Measurements from ENCODE around the gene MEF2A.

Gene MEF2A

GRCh38 chr15:99729920-99730319 is 164.1 kb downstream of the MEF2A start:
- TF ChIP-seq CTCF (conservative IDR thresholded peaks at IDR 0.05), result peak; percentile 65
- no peak overlapping the region for H3K27ac ChIP-seq

- no peak overlapping the region for H3K27ac ChIP-seq
Observed at GRCh38 chr15:99731336-99732123, 165.7 kb downstream of the MEF2A start.

GRCh38 chr15:99732124-99732750 is 166.5 kb downstream of the MEF2A start:
- peak overlapping the region; percentile 79; the same call in 1 of the 2 replicates for H3K27ac ChIP-seq
- no peak for TF ChIP-seq CTCF (conservative IDR thresholded peaks at IDR 0.05)

More at GRCh38 chr15:99731336-99732123, 165.7 kb downstream of the MEF2A start:
- TF ChIP-seq CTCF (conservative IDR thresholded peaks at IDR 0.05), result no peak

GRCh38 chr15:99732751-99733267 is 167.0 kb downstream of the MEF2A start:
- H3K27ac ChIP-seq, result peak overlapping the region; percentile 79; the same call in 1 of the 2 replicates

GRCh38 chr15:99733268-99734039 is 167.7 kb downstream of the MEF2A start, which contains the start of gene LYSMD4:
Gene LYSMD4, minus strand, starts transcription at chr15:99733437. Its CDS starts 1,438 bp downstream, at chr15:99731999.
- peak within 1 kb of the TSS; percentile 79 for H3K27ac ChIP-seq
- TF ChIP-seq CTCF (conservative IDR thresholded peaks at IDR 0.05), result no peak

More at GRCh38 chr15:99732751-99733267, 167.0 kb downstream of the MEF2A start:
- TF ChIP-seq CTCF (conservative IDR thresholded peaks at IDR 0.05), result no peak

GRCh38 chr15:99734040-99734291 is 168.2 kb downstream of the MEF2A start:
- peak overlapping the region; percentile 79 for H3K27ac ChIP-seq

GRCh38 chr15:99734575-99734974 is 168.8 kb downstream of the MEF2A start:
- no peak for TF ChIP-seq CTCF (conservative IDR thresholded peaks at IDR 0.05)

More at GRCh38 chr15:99734575-99734974, 168.8 kb downstream of the MEF2A start:
- no peak overlapping the region for H3K27ac ChIP-seq
